ENCODE data around the gene SYCP2.

The SYCP2 gene

GRCh38 chr20:59937150-59937549 is 3.7 kb upstream of the SYCP2 start:
- DNase-seq (ENCODE audit: extremely low read depth, low read depth): no peak
- TF ChIP-seq CTCF (IDR thresholded peaks at IDR 0.05; ENCODE audit: low read depth, low read length): no peak

GRCh38 chr20:59936409-59936808 is 3.0 kb upstream of the SYCP2 start:
- no peak for DNase-seq (ENCODE audit: extremely low read depth, low read depth)
- TF ChIP-seq CTCF (IDR thresholded peaks at IDR 0.05; ENCODE audit: low read depth, low read length): no peak

- TF ChIP-seq CTCF (IDR thresholded peaks at IDR 0.05; ENCODE audit: low read depth, low read length): no peak
- DNase-seq (ENCODE audit: extremely low read depth, low read depth): no peak
Observed at GRCh38 chr20:59935457-59936185, 2.2 kb upstream of the SYCP2 start.

- peak; percentile 73 for TF ChIP-seq CTCF (IDR thresholded peaks at IDR 0.05; ENCODE audit: low read depth, low read length)
- DNase-seq (ENCODE audit: extremely low read depth, low read depth): no peak
Observed at GRCh38 chr20:59933849-59934585, 580 bp upstream of the SYCP2 start.

GRCh38 chr20:59932616-59933295 is 681 bp downstream of the SYCP2 start:
- DNase-seq (ENCODE audit: extremely low read depth, low read depth): no peak
- TF ChIP-seq CTCF (IDR thresholded peaks at IDR 0.05; ENCODE audit: low read depth, low read length): no peak

- no peak for TF ChIP-seq CTCF (IDR thresholded peaks at IDR 0.05; ENCODE audit: low read depth, low read length)
- DNase-seq (ENCODE audit: extremely low read depth, low read depth): no peak
Observed at GRCh38 chr20:59931511-59932312, 1.7 kb downstream of the SYCP2 start.
